CD4-positive, alpha-beta T cell (primary cell): ENCODE results near the gene ZBTB40. TPM values are rescaled to one million over a fixed set of nuclear protein-coding genes. Genes with fewer than 3 reads are reported as not detected.

Experiments
- ATAC-seq: fragments of 200-7000 bp; cut with Tn5 transposase; one replicate; pipeline ENCODE4 v1.10.0; 2022; ENCODE audit warnings: mild to moderate bottlenecking; ENCODE audit not compliant: poor library complexity
- CTCF ChIA-PET: fragments of 350-600 bp; sonication (Branson Sonifier 250); formaldehyde crosslinking; loops from one replicate; lab custom pipeline; 2021; ENCODE audit warnings: antibody characterized with exemption, inconsistent platforms; lab: Charles Lee
- POLR2A ChIA-PET: fragments of 350-600 bp; sonication (Branson Sonifier 250); formaldehyde crosslinking; loops from one replicate; lab custom pipeline; 2021; ENCODE audit warnings: antibody characterized with exemption, inconsistent platforms; lab: Charles Lee
- DNase-seq, 14 experiments: peaks; one replicate each; pipeline ENCODE4 v3.0.0-alpha.2; 2013 to 2020; ENCODE audit warnings: mixed read lengths in 2 of 14
- H3K27ac ChIP-seq, 2 donors: one replicate each; pipeline versions ENCODE4 v1.5.1 to v1.7.0; 2013; ENCODE audit warnings: low read length in 2 of 2, low read depth in 1 of 2, mild to moderate bottlenecking in 1 of 2
- H3K27me3 ChIP-seq, 2 experiments: 1 replicate in 1 of 2; 2 replicates in 1 of 2; pipeline versions ENCODE4 v1.6.1 to v1.7.0; 2013; ENCODE audit warnings: low read length in 2 of 2, control low read depth in 1 of 2, mild to moderate bottlenecking in 1 of 2, moderate library complexity in 1 of 2; ENCODE audit not compliant: insufficient read depth in 2 of 2, control insufficient read depth in 1 of 2
- H3K36me3 ChIP-seq: one replicate; pipeline ENCODE4 v1.6.1; 2013; ENCODE audit warnings: low read length, control low read depth; ENCODE audit not compliant: insufficient read depth
- H3K4me1 ChIP-seq: one replicate; pipeline ENCODE4 v1.6.1; 2013; ENCODE audit warnings: low read length, control low read depth; ENCODE audit not compliant: insufficient read depth
- H3K4me3 ChIP-seq: one replicate; pipeline ENCODE4 v1.5.1; 2013; ENCODE audit warnings: mild to moderate bottlenecking, low read length, moderate library complexity
- H3K9me3 ChIP-seq, 2 experiments: 1 replicate in 1 of 2; 2 replicates in 1 of 2; pipeline versions ENCODE4 v1.6.1 to v1.7.0; 2013; ENCODE audit warnings: low read length in 2 of 2, mild to moderate bottlenecking in 2 of 2, control low read depth in 1 of 2, moderate library complexity in 1 of 2; ENCODE audit not compliant: control insufficient read depth in 1 of 2, insufficient read depth in 1 of 2
- H3K27ac Mint-ChIP-seq: one replicate; pipeline ENCODE4 v1.8.0; 2020; ENCODE audit warnings: mixed read lengths
- H3K27me3 Mint-ChIP-seq: one replicate; pipeline ENCODE4 v1.8.0; 2021; ENCODE audit warnings: mixed read lengths
- H3K36me3 Mint-ChIP-seq: one replicate; pipeline ENCODE4 v1.8.0; 2021; ENCODE audit warnings: low read depth, mixed read lengths
- H3K4me1 Mint-ChIP-seq: one replicate; pipeline ENCODE4 v1.8.0; 2021; ENCODE audit warnings: low read depth, mixed read lengths
- H3K4me3 Mint-ChIP-seq: one replicate; pipeline ENCODE4 v1.8.0; 2020; ENCODE audit warnings: mild to moderate bottlenecking, mixed read lengths
- H3K9me3 Mint-ChIP-seq: one replicate; pipeline ENCODE4 v1.8.0; 2020; ENCODE audit warnings: mixed read lengths
- CTCF ChIP-seq: fragments of 200-600 bp; IDR thresholded peaks from one replicate; pipeline ENCODE4 v1.8.0; 2022; ENCODE audit warnings: antibody characterized with exemption, mild to moderate bottlenecking
- intact Hi-C, 2 experiments: fragments of 100-400 bp; cut with DNase I in 1 of 2; cut with micrococcal nuclease in 1 of 2; formaldehyde crosslinking; loops; one replicate each; pipeline versions ENCODE4 v1.15.1 to v1.9.0; 2023 to 2025; cut with DNase I, micrococcal nuclease
- total RNA-seq, 174 experiments: library from RNA in 2 of 174; stranded (reverse) in 2 of 174; gene quantifications; one replicate each; pipeline ENCODE4 v1.2.3 and lab custom pipeline; 2021 to 2026

Gene ZBTB40
- total RNA-seq, 2 experiments from 2014 or later, result 28.4 to 30.6 TPM

DNA sequence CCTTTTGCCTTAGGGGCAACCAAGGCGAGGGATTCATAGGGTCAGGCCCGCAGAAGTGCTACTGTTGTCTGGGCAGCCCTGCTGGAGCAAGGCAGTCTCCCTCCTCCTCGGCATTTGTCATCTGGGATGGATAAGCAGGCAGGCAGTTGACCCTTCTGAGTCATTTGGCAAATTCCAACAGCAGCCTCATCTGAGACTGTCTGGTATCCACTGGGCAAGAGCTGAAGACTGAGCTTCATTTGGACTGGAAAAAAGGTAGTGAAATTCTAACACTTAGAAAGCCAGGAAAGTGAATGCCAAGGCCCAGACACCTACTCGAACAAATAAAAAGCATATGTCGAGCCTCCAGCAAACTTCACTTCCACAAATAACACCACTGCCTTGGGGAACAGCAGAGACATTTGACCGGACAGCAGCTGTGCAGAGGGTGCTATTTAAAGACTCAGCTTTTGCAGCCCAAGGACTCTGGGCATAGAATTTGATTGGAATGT lies 4.0 kb upstream of the ZBTB40 start:
- peaks cover 13% of the 10 kb centered on the region for H3K4me1 Mint-ChIP-seq
- ChIA-PET POLR2A (no interaction called here), CTCF (no interaction called here)
- Histone ChIP-seq H3K4me1 (peaks cover 8% of the 10 kb centered on the region), H3K27me3 (no peaks in the 10 kb centered on the region), H3K9me3 (peaks cover 0 to 7% of the 10 kb centered on the region in 2 experiments), H3K36me3 (no peaks in the 10 kb centered on the region), H3K27ac (no peak overlapping the region), H3K4me3 (no peak overlapping the region)
- no peaks in the 10 kb centered on the region for H3K9me3 Mint-ChIP-seq
- H3K27ac Mint-ChIP-seq, result no peak overlapping the region
- DNase-seq (no peak), ATAC-seq (no peak)
- peaks cover 9% of the 10 kb centered on the region for H3K36me3 Mint-ChIP-seq
- intact Hi-C loops, result loop anchor here in 1 of 2 experiments (2.0 kb wide), 1 partner anchor 19 kb away; no protein-coding TSS in a partner anchor
- TF ChIP-seq CTCF, result no peak
- no peak overlapping the region for H3K4me3 Mint-ChIP-seq
- H3K27me3 Mint-ChIP-seq, result peaks cover 24% of the 10 kb centered on the region

DNA sequence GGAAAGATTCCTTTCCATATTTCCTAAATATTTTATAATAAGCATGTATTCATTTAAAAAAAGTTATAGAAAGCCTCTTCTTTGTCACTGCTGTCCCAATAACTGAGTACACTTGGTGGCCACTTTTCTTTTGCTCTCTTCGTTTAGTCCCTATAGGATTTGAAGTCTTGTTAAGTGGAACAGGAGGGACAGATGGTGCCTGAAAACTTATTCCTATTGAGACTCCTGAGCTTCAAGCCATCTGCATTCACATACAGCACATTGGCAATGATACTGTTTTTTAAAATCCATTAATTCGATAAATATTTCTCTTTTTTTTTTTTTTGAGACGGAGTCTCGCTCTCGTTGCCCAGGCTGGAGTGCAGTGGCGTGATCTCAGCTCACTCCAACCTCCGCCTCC lies 2.0 kb upstream of the ZBTB40 start:
- TF ChIP-seq CTCF, result no peak
- H3K36me3 ChIP-seq, result no peaks in the 10 kb centered on the region
- no peak for DNase-seq
- Mint-ChIP-seq H3K9me3 (no peaks in the 10 kb centered on the region), H3K4me1 (peaks cover 27% of the 10 kb centered on the region), H3K27me3 (peaks cover 11% of the 10 kb centered on the region), H3K4me3 (no peak overlapping the region), H3K36me3 (peaks cover 15% of the 10 kb centered on the region), H3K27ac (no peak overlapping the region)
- intact Hi-C loops, result loop anchor here (5.0 kb wide), 1 partner anchor 667 kb away; the partner anchor contains the start of gene USP48 (in 2 of the 2)
- H3K27ac ChIP-seq, result no peak overlapping the region
- ChIA-PET POLR2A (interaction anchor here (0.6 kb wide), 1 partner anchor 735 kb away, joined by 5 read pairs; no protein-coding TSS in a partner anchor), CTCF (no interaction called here)
- H3K9me3 ChIP-seq, result peaks cover 0 to 7% of the 10 kb centered on the region in 2 experiments
- H3K4me1 ChIP-seq, result peaks cover 11% of the 10 kb centered on the region
- no peak overlapping the region for H3K4me3 ChIP-seq
- no peaks in the 10 kb centered on the region for H3K27me3 ChIP-seq
- ATAC-seq, result no peak

DNA sequence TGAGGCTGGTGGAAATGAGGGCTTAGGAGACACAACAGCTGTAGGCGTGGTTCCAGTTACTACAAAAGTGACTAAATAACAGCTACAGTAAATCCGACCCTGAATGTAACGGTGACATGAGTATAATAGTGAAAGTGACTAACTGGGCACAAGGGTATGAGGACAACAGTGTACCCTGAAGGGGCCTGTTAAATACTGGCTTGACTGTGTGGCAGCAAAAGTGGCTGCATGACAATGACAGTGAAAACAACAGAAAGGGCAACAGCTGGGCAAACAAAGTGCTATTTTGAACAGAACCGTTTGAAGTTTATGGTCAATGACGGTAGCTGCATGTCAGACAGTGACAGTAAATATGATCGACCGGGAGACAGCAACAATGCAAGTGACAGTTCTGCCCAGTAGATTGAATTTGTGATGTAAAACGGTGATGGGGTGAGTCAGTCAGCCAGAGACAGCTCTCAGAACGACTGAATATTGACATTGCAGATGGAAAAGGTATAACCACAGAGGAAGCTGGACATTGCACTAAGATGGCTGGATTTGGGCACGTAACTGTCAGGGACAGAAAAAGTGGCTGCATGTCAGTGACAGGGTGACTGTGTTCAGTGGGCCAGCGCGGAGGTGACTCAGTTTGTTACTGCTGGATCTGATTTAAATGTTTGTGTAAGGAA lies 1.2 kb upstream of the ZBTB40 start:
- Mint-ChIP-seq H3K4me1 (peaks cover 33% of the 10 kb centered on the region), H3K27ac (peak overlapping the region; percentile 85), H3K36me3 (peaks cover 15% of the 10 kb centered on the region), H3K4me3 (peak overlapping the region; percentile 75), H3K9me3 (no peaks in the 10 kb centered on the region), H3K27me3 (peaks cover 4% of the 10 kb centered on the region)
- Histone ChIP-seq H3K4me1 (peaks cover 11% of the 10 kb centered on the region), H3K4me3 (no peak overlapping the region), H3K9me3 (peaks cover 0 to 7% of the 10 kb centered on the region in 2 experiments), H3K27me3 (no peaks in the 10 kb centered on the region), H3K36me3 (no peaks in the 10 kb centered on the region), H3K27ac (no peak overlapping the region)
- POLR2A ChIA-PET, result no interaction called here
- CTCF ChIA-PET, result no interaction called here
- ATAC-seq (no peak), DNase-seq (peak in 1 of 14 experiments; percentile 6)
- intact Hi-C loops, result loop anchor here (5.0 kb wide), 1 partner anchor 668 kb away; the partner anchor contains the start of gene USP48 (in 2 of the 2)
- no peak for TF ChIP-seq CTCF
